Thyroid gland (tissue), 4 donors: ENCODE results near the gene ITPR2. TPM values are rescaled to one million over a fixed set of nuclear protein-coding genes. Genes with fewer than 3 reads are reported as not detected.

Source experiments
- DNase-seq, 2 donors: peaks; one replicate each; pipeline ENCODE4 v3.0.0-alpha.2; 2019
- H3K27ac ChIP-seq, 3 donors: fragments of 200-600 bp; sonication (generic); 1 replicate in 2 of 3; 2 replicates in 1 of 3; pipeline ENCODE4 v1.5.1; 2016 to 2019; ENCODE audit warnings: mild to moderate bottlenecking in 1 of 3, moderate library complexity in 1 of 3
- H3K27me3 ChIP-seq: fragments of 200-600 bp; sonication (generic); one replicate; pipeline ENCODE4 v1.5.1; 2019
- H3K36me3 ChIP-seq, 2 donors: fragments of 200-600 bp; sonication (generic); one replicate each; pipeline ENCODE4 v1.5.1; 2016 to 2019
- H3K4me1 ChIP-seq, 2 donors: fragments of 200-600 bp; sonication (generic); one replicate each; pipeline ENCODE4 v1.5.1; 2017 to 2019
- H3K4me3 ChIP-seq, 3 donors: fragments of 200-600 bp; sonication (generic); replicated peaks in 1 of 3; 1 replicate in 2 of 3; 2 replicates in 1 of 3; pipeline ENCODE4 v1.5.1; 2016; ENCODE audit warnings: mild to moderate bottlenecking in 1 of 3
- H3K9me3 ChIP-seq: fragments of 200-600 bp; sonication (generic); one replicate; pipeline ENCODE4 v1.5.1; 2017
- CTCF ChIP-seq, 6 experiments: fragments of 200-600 bp in 3 of 6; fragments of 450-650 bp in 3 of 6; sonication (generic) in 3 of 6; IDR thresholded peaks; one replicate each; pipeline ENCODE4 v1.5.1; 2016 to 2019; ENCODE audit warnings: antibody characterized with exemption in 6 of 6, mild to moderate bottlenecking in 2 of 6, inconsistent platforms in 1 of 6, moderate library complexity in 1 of 6
- POLR2A ChIP-seq, 2 donors: fragments of 450-650 bp; IDR thresholded peaks; one replicate each; pipeline ENCODE4 v1.6.1; 2017; ENCODE audit warnings: antibody characterized with exemption in 2 of 2, mild to moderate bottlenecking in 2 of 2, moderate library complexity in 1 of 2
- WGBS, 2 donors: methylation state at CpG; one replicate each; pipeline ENCODE4 v1.1.5; 2017; 5-methylcytosine and 5-hydroxymethylcytosine counted together
- intact Hi-C: fragments of 100-400 bp; cut with DNase I; formaldehyde crosslinking; loops from one replicate; pipeline ENCODE4 v1.15.1; 2023
- total RNA-seq, 4 donors: library from RNA; depleted of rRNA; stranded (reverse); fragments of >200 nt; gene quantifications; one replicate each; pipeline ENCODE4 v1.2.3, GENCODE V29; 2016

ITPR2 gene
- total RNA-seq, 4 donors from 2014 or later = 24.4 to 39.7 (median 33.7) TPM

GRCh38 chr12:26728205-26729050 is 104.6 kb downstream of the ITPR2 start:
- WGBS, 2 donors = 72 to 78% methylated on average over 5 of the region's 5 CpGs

GRCh38 chr12:26727482-26728204 is 105.4 kb downstream of the ITPR2 start:
- TF ChIP-seq CTCF (IDR thresholded peaks at IDR 0.05) (no peak), POLR2A (IDR thresholded peaks at IDR 0.05) (no peak)
- Histone ChIP-seq H3K27ac (no peak overlapping the region), H3K4me1 (peaks cover 28 to 30% of the 10 kb centered on the region in 2 donors), H3K4me3 (no peak overlapping the region), H3K9me3 (no peaks in the 10 kb centered on the region), H3K36me3 (no peaks in the 10 kb centered on the region), H3K27me3 (no peaks in the 10 kb centered on the region)
- intact Hi-C loops = no loop called here
- no peak for DNase-seq
- WGBS, 2 donors = 88 to 91% methylated on average over 13 of the region's 13 CpGs

More at GRCh38 chr12:26728205-26729050, 104.6 kb downstream of the ITPR2 start:
- H3K9me3 ChIP-seq = no peaks in the 10 kb centered on the region
- peaks cover 28 to 32% of the 10 kb centered on the region in 2 donors for H3K4me1 ChIP-seq
- H3K27me3 ChIP-seq = no peaks in the 10 kb centered on the region
- TF ChIP-seq POLR2A (IDR thresholded peaks at IDR 0.05) (no peak), CTCF (IDR thresholded peaks at IDR 0.05) (no peak)
- intact Hi-C loops = no loop called here
- DNase-seq = no peak
- H3K27ac ChIP-seq = no peak overlapping the region
- H3K4me3 ChIP-seq = no peak overlapping the region
- H3K36me3 ChIP-seq = no peaks in the 10 kb centered on the region

- Histone ChIP-seq H3K4me1 (peaks cover 21 to 23% of the 10 kb centered on the region in 2 donors), H3K36me3 (no peaks in the 10 kb centered on the region), H3K27me3 (no peaks in the 10 kb centered on the region), H3K9me3 (no peaks in the 10 kb centered on the region), H3K27ac (no peak overlapping the region), H3K4me3 (no peak overlapping the region)
- WGBS, 2 donors = 66 to 68% methylated on average over 2 of the region's 2 CpGs
- intact Hi-C loops = no loop called here
- no peak for DNase-seq
- TF ChIP-seq CTCF (IDR thresholded peaks at IDR 0.05) = no peak
- no peak for TF ChIP-seq POLR2A (IDR thresholded peaks at IDR 0.05)
These were observed 106.0 kb downstream of the ITPR2 start for GRCh38 chr12:26726956-26727355.

- Histone ChIP-seq H3K4me1 (peaks cover 16 to 21% of the 10 kb centered on the region in 2 donors), H3K36me3 (no peaks in the 10 kb centered on the region), H3K9me3 (no peaks in the 10 kb centered on the region), H3K27me3 (no peaks in the 10 kb centered on the region), H3K4me3 (no peak overlapping the region), H3K27ac (no peak overlapping the region)
- intact Hi-C loops = no loop called here
- DNase-seq = no peak
- 95 to 98% methylated on average over 2 of the region's 2 CpGs for WGBS, 2 donors
- TF ChIP-seq CTCF (IDR thresholded peaks at IDR 0.05) = no peak
- no peak for TF ChIP-seq POLR2A (IDR thresholded peaks at IDR 0.05)
These were observed 107.6 kb downstream of the ITPR2 start for GRCh38 chr12:26725276-26725916.
